Endodermal cell (in vitro differentiated cells): ENCODE results near the gene GFM1. TPM values are rescaled to one million over a fixed set of nuclear protein-coding genes. Genes with fewer than 3 reads are reported as not detected.

ENCODE experiments used
- DNase-seq: peaks from one replicate; pipeline ENCODE4 v3.0.0-alpha.2; 2017
- H3K27ac ChIP-seq: 2 replicates; pipeline ENCODE4 v1.5.1; 2013; ENCODE audit warnings: mild to moderate bottlenecking, low read depth, low read length, moderate library complexity
- H3K27me3 ChIP-seq: 2 replicates; pipeline ENCODE4 v1.6.1; 2013; ENCODE audit warnings: mild to moderate bottlenecking, low read length, moderate library complexity; ENCODE audit not compliant: insufficient read depth, control insufficient read depth, poor library complexity, severe bottlenecking
- H3K36me3 ChIP-seq: 2 replicates; pipeline ENCODE4 v1.7.0; 2013; ENCODE audit warnings: mild to moderate bottlenecking, low read length, moderate library complexity; ENCODE audit not compliant: control insufficient read depth, insufficient read depth
- H3K4me1 ChIP-seq: one replicate; pipeline ENCODE4 v1.7.0; 2013; ENCODE audit warnings: low read length; ENCODE audit not compliant: control insufficient read depth, insufficient read depth
- H3K4me3 ChIP-seq: 2 replicates; pipeline ENCODE4 v1.5.1; 2013; ENCODE audit warnings: mild to moderate bottlenecking, low read length, moderate library complexity
- H3K9ac ChIP-seq: 2 replicates; pipeline ENCODE4 v1.6.1; 2013; ENCODE audit warnings: mild to moderate bottlenecking, low read length, moderate library complexity; ENCODE audit not compliant: poor library complexity, severe bottlenecking; ENCODE audit errors: extremely low read depth
- H3K9me3 ChIP-seq: 2 replicates; pipeline ENCODE4 v1.6.1; 2013; ENCODE audit warnings: mild to moderate bottlenecking, low read length, moderate library complexity; ENCODE audit not compliant: control insufficient read depth
- H3K27ac Mint-ChIP-seq: 2 replicates; pipeline ENCODE4 v1.8.0; 2020; ENCODE audit warnings: mixed read lengths
- H3K27me3 Mint-ChIP-seq: 2 replicates; pipeline ENCODE4 v1.8.0; 2021; ENCODE audit warnings: mild to moderate bottlenecking, mixed read lengths; ENCODE audit not compliant: insufficient read depth
- H3K36me3 Mint-ChIP-seq: 2 replicates; pipeline ENCODE4 v1.8.0; 2020; ENCODE audit warnings: low read depth, mixed read lengths
- H3K4me1 Mint-ChIP-seq: 2 replicates; pipeline ENCODE4 v1.8.0; 2020; ENCODE audit warnings: mixed read lengths
- H3K4me3 Mint-ChIP-seq: 2 replicates; pipeline ENCODE4 v1.8.0; 2020; ENCODE audit warnings: mild to moderate bottlenecking, moderate library complexity, mixed read lengths
- H3K9me3 Mint-ChIP-seq: 2 replicates; pipeline ENCODE4 v1.8.0; 2020; ENCODE audit warnings: mild to moderate bottlenecking, mixed read lengths
- WGBS, 2 experiments: methylation state at CpG; one replicate each; pipeline versions ENCODE4 v1.1.5 to v1.1.7; 2013; ENCODE audit warnings: missing lambda C conversion rate in 2 of 2, mixed read lengths in 1 of 2; ENCODE audit not compliant: insufficient coverage in 1 of 2, insufficient read length in 1 of 2; 5-methylcytosine and 5-hydroxymethylcytosine counted together
- total RNA-seq, 2 donors: library from RNA; stranded (reverse); fragmentation: NEBNext Ultra II Directional in 1 of 2; extraction: Animal tissue kit (Norgen Biotek cat#: 25700) in 1 of 2; gene quantifications; 2 replicates in 1 of 2; 3 replicates in 1 of 2; pipeline ENCODE4 v1.2.1, GENCODE V29; 2021
- TF ChIP-seq, protein P1 (sequence below): fragments of 200-600 bp; sonication (generic); conservative IDR thresholded peaks from 2 replicates; pipeline ENCODE4 v1.5.0; 2021; ENCODE audit warnings: antibody characterized with exemption, mild to moderate bottlenecking

The GFM1 gene
- total RNA-seq, 2 donors from 2014 or later: 29.4 to 37.4 TPM

DNA sequence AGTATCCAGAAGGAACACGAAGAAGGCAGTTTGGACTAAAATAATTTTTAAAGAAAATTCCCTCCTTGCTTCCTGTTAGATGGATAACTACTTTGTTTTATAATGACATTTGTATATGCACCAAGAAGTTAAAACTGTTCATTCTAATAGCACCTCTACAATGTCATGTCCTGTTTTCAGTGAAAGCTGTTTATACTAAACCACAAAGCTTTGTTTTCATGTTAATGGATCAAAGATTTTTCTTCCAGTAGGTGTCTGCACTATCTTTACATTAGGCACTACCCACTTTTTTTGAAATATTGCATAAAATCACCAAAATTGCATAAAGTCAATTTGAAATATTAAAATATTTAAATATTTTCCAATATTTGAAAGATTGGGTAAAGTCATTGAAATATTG lies 77.8 kb downstream of the GFM1 start:
- Histone ChIP-seq H3K9ac (no peak overlapping the region), H3K4me1 (no peaks in the 10 kb centered on the region), H3K4me3 (no peak overlapping the region), H3K27ac (no peak overlapping the region), H3K27me3 (no peaks in the 10 kb centered on the region), H3K9me3 (no peaks in the 10 kb centered on the region), H3K36me3 (no peaks in the 10 kb centered on the region)
- Mint-ChIP-seq H3K27me3 (no peaks in the 10 kb centered on the region), H3K9me3 (no peaks in the 10 kb centered on the region), H3K4me1 (peaks cover 3% of the 10 kb centered on the region), H3K36me3 (peaks cover 9% of the 10 kb centered on the region), H3K27ac (no peak overlapping the region), H3K4me3 (no peak overlapping the region)
- WGBS, 2 experiments: no CpG with 5 or more reads among the region's 1 CpG
- TF ChIP-seq, protein P1, sequence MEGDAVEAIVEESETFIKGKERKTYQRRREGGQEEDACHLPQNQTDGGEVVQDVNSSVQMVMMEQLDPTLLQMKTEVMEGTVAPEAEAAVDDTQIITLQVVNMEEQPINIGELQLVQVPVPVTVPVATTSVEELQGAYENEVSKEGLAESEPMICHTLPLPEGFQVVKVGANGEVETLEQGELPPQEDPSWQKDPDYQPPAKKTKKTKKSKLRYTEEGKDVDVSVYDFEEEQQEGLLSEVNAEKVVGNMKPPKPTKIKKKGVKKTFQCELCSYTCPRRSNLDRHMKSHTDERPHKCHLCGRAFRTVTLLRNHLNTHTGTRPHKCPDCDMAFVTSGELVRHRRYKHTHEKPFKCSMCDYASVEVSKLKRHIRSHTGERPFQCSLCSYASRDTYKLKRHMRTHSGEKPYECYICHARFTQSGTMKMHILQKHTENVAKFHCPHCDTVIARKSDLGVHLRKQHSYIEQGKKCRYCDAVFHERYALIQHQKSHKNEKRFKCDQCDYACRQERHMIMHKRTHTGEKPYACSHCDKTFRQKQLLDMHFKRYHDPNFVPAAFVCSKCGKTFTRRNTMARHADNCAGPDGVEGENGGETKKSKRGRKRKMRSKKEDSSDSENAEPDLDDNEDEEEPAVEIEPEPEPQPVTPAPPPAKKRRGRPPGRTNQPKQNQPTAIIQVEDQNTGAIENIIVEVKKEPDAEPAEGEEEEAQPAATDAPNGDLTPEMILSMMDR: no peak
- no peak for DNase-seq

DNA sequence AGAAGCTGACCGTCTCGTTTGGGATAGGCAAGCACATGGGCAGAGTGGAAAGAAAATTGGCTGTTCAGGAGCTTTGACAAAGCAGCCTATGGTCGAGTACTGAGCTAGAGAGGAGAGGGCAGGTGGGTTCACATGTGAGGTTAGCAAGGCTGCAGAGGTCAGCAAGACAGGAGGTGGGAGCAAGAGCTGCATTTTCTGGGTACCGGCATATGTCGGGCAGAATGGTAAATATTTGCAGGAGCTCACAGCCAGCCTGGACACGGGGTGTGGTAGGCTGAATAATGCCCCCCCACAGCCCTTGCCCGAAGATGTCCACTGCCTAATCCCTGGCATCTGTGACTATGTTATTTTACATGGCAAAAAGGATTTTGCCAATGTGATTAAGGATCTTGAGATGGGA lies 79.7 kb downstream of the GFM1 start:
- H3K4me3 ChIP-seq: no peak overlapping the region
- no peaks in the 10 kb centered on the region for H3K4me1 ChIP-seq
- TF ChIP-seq, protein P1: no peak
- 86 to 93% methylated on average over 5 to 7 of the region's 7 CpGs for WGBS, 2 experiments
- no peak overlapping the region for H3K27ac ChIP-seq
- Mint-ChIP-seq H3K27ac (no peak overlapping the region), H3K27me3 (peaks cover 3% of the 10 kb centered on the region), H3K9me3 (no peaks in the 10 kb centered on the region), H3K36me3 (peaks cover 9% of the 10 kb centered on the region), H3K4me3 (no peak overlapping the region), H3K4me1 (peaks cover 6% of the 10 kb centered on the region)
- no peaks in the 10 kb centered on the region for H3K9me3 ChIP-seq
- peak; percentile 1 for DNase-seq
- H3K36me3 ChIP-seq: no peaks in the 10 kb centered on the region
- H3K27me3 ChIP-seq: no peaks in the 10 kb centered on the region
- no peak overlapping the region for H3K9ac ChIP-seq

DNA sequence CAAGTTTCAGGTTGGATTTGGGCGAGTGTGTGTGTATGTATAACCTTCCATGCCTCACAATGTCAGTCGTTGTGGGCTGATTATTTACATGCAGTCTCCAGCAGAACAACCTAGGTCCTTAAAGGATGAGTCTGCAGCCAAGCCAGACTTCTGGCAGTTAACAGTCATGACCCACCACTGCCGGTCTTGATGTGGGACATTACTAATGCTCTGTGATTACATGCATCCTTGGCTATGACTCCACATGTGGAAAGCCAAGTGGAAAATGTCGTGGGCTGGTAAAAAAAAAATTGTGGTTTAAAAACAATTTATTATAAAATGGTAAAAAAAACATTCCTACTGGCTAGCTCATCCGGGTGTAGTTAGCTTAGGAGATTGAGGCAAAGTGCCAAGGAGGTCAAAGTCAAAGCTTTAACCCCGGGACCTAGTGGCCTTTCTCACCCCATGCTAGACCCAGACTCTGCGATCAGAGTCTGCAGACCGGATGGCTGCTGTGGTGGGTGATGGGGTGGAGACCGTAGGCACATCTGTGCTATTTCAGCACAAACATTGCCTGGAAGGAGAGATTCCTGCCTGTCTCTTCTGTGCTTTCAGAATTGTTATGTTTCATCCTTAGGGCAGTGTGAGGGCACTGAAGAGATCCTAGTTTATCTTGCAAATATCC lies 81.2 kb downstream of the GFM1 start:
- 68 to 89% methylated on average over 4 to 9 of the region's 9 CpGs for WGBS, 2 experiments
- Histone ChIP-seq H3K27ac (no peak overlapping the region), H3K36me3 (no peaks in the 10 kb centered on the region), H3K4me1 (no peaks in the 10 kb centered on the region), H3K9me3 (no peaks in the 10 kb centered on the region), H3K27me3 (no peaks in the 10 kb centered on the region), H3K9ac (no peak overlapping the region), H3K4me3 (no peak overlapping the region)
- Mint-ChIP-seq H3K36me3 (peaks cover 9% of the 10 kb centered on the region), H3K4me3 (no peak overlapping the region), H3K27me3 (peaks cover 7% of the 10 kb centered on the region), H3K27ac (no peak overlapping the region), H3K9me3 (no peaks in the 10 kb centered on the region), H3K4me1 (peaks cover 6% of the 10 kb centered on the region)
- peak; percentile 27 for DNase-seq
- TF ChIP-seq, protein P1: no peak
